ENCODE results near the gene ABCA6.
"Not testable (repeated sequence)": the region's sequence is repeated elsewhere in the genome, so short reads cannot be mapped to it uniquely, and the experiment has no call there.

ABCA6 gene

DNA sequence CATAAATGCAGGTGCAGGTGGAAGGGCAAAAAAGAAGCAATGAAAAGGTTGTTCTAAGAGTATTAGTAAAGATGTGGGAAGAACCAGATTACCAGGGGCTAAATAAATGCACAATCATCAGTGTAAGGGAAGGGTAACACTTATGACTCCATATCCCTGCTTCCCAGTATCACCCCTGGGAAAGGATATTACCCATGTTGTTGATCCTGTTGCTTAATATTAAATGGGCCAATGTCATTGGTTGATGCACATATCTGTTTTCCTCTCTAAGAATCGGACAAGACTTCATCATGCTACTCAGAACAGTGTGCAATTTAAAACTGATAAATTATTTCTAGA lies 34.7 kb upstream of the ABCA6 start:
- CTCF ChIA-PET: no interaction called here
- POLR2A ChIA-PET: no interaction called here
- H3K4me3 ChIP-seq (ENCODE audit: low read depth, low read length): no peak overlapping the region
- TF ChIP-seq, protein P1, sequence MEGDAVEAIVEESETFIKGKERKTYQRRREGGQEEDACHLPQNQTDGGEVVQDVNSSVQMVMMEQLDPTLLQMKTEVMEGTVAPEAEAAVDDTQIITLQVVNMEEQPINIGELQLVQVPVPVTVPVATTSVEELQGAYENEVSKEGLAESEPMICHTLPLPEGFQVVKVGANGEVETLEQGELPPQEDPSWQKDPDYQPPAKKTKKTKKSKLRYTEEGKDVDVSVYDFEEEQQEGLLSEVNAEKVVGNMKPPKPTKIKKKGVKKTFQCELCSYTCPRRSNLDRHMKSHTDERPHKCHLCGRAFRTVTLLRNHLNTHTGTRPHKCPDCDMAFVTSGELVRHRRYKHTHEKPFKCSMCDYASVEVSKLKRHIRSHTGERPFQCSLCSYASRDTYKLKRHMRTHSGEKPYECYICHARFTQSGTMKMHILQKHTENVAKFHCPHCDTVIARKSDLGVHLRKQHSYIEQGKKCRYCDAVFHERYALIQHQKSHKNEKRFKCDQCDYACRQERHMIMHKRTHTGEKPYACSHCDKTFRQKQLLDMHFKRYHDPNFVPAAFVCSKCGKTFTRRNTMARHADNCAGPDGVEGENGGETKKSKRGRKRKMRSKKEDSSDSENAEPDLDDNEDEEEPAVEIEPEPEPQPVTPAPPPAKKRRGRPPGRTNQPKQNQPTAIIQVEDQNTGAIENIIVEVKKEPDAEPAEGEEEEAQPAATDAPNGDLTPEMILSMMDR (IDR thresholded peaks at IDR 0.05; ENCODE audit: insufficient read depth, low read length, missing control alignments): no peak
- DNase-seq (ENCODE audit: low read depth, low spot score): no peak

DNA sequence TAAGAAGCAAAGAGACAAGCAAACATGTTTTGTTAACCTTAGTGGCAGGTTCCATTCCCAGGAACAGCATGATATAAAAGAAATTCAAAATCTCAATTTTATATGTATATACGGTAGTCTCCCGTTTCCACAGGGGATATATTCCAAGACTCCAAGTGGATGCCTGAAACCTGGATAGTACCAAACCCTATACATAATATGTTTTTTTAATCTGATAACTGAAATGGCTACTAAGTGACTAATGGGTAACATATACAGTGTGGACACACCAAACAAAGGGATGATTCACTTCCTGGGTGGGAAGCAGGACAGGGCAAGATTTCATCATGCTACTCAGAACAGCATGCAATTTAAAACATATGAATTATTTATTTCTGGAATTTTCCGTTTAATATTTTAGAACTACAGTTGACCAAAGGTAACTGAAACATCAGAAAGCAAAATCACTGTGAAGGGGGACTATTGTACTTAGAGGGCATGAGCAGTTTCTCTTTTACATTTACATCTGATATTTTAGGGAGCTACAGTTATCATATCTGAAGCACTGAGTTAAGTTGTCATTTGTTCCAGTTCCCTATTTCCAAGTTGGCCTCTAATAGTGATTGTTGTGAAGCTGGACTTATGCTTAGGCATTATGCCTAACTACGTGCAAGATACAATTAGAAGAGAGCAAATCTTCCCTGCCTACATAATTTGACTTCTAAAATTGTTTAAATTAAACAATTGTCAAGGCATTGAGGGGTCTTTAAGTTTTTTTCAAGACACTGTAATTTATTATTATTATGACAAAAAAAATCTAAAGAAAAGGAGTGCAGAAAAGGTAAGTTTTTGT lies 34.1 kb upstream of the ABCA6 start:
- CTCF ChIA-PET: no interaction called here
- no peak overlapping the region for H3K4me3 ChIP-seq (ENCODE audit: low read depth, low read length)
- DNase-seq (ENCODE audit: low read depth, low spot score): peak; percentile 40
- POLR2A ChIA-PET: no interaction called here
- TF ChIP-seq, protein P1 (IDR thresholded peaks at IDR 0.05; ENCODE audit: insufficient read depth, low read length, missing control alignments): no peak

DNA sequence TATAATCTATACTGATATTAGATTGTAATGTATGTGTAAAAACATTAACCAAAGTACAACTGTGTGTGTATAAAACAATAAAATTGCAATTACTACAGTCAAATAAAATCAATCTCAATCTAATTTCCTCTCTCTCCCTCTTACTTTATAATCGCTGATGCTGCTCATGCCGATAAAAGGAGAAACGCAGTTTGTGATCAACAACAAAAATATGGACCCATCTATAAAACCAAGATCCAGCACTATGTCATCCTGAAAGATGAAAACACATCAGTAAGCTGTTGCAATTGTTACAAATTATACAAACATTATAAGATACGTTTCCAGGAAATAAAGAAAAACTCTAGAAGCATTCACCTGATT lies 33.5 kb upstream of the ABCA6 start:
- no peak for DNase-seq (ENCODE audit: low read depth, low spot score)
- POLR2A ChIA-PET: no interaction called here
- CTCF ChIA-PET: no interaction called here
- TF ChIP-seq, protein P1 (IDR thresholded peaks at IDR 0.05; ENCODE audit: insufficient read depth, low read length, missing control alignments): no peak
- no peak overlapping the region for H3K4me3 ChIP-seq (ENCODE audit: low read depth, low read length)

DNA sequence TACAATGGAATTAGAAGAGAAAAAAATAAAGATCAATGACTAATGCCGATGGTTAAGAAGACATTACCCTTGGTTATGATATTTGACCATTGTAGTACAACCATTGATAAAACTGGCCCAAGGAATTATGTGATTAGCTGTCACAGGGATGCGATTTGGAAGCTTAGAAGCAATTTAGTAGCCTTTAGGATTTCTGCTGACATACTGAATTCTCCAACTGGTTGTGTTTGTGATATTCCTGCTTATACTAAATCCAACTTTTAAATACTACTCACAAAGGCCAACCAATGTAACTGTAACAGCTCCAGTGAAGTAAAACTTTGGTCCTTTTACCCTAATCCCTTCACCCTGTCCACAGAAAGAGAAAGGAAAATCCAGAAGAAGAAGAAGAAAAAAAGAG lies 31.4 kb upstream of the ABCA6 start:
- DNase-seq (ENCODE audit: low read depth, low spot score): no peak
- TF ChIP-seq, protein P1 (IDR thresholded peaks at IDR 0.05; ENCODE audit: insufficient read depth, low read length, missing control alignments): no peak
- H3K4me3 ChIP-seq (ENCODE audit: low read depth, low read length): no peak overlapping the region
- CTCF ChIA-PET: no interaction called here
- POLR2A ChIA-PET: no interaction called here

GRCh38 chr17:69170377-69170776 lies 28.7 kb upstream of the ABCA6 start:
- CTCF ChIA-PET: no interaction called here
- POLR2A ChIA-PET: no interaction called here
- no peak overlapping the region for H3K4me3 ChIP-seq (ENCODE audit: low read depth, low read length)
- TF ChIP-seq, protein P1 (IDR thresholded peaks at IDR 0.05; ENCODE audit: insufficient read depth, low read length, missing control alignments): no peak
- DNase-seq (ENCODE audit: low read depth, low spot score): no peak

DNA sequence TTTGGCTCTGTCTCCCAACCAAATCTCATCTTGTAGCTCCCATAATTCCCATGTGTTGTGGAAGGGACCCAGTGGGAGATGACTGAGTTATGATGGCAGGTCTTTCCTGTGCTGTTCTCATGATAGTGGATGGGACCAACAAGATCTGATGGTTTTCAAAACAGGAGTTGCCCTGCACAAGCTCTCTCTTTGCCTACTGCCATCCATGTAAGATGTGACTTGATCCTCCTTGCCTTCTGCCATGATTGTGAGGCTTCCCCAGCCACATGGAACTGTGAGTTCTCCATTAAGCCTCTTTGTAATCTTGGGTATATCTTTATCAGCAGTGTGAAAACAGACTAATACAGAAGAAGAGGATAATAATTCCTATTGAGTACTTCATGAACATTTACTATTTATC lies 26.9 kb upstream of the ABCA6 start:
- H3K4me3 ChIP-seq (ENCODE audit: low read depth, low read length); CTCF ChIA-PET; DNase-seq (ENCODE audit: low read depth, low spot score); POLR2A ChIA-PET: not testable (repeated sequence)

GRCh38 chr17:69166957-69167356 lies 25.3 kb upstream of the ABCA6 start:
- no peak overlapping the region for H3K4me3 ChIP-seq (ENCODE audit: low read depth, low read length)
- TF ChIP-seq, protein P1 (IDR thresholded peaks at IDR 0.05; ENCODE audit: insufficient read depth, low read length, missing control alignments): no peak
- no peak for DNase-seq (ENCODE audit: low read depth, low spot score)
- ChIA-PET POLR2A (no interaction called here), CTCF (interaction anchor here (0.6 kb wide), 1 partner anchor 94 kb away, joined by 3 read pairs; no protein-coding TSS in a partner anchor)
